HL-60 (cell line): ENCODE data around the gene BCAP29.

ENCODE experiments used
- DNase-seq, 2 experiments: peaks; one replicate each; pipeline ENCODE4 v3.0.0-alpha.2; 2010 to 2020; ENCODE audit warnings: low read depth in 1 of 2, low spot score in 1 of 2
- H3K27ac ChIP-seq: fragments of 250-450 bp; sonication (Bioruptor Pico); replicated peaks from 2 replicates; pipeline ENCODE4 v1.5.1; 2020; ENCODE audit warnings: mild to moderate bottlenecking, moderate library complexity
- H3K27me3 ChIP-seq: fragments of 250-450 bp; sonication (Bioruptor Pico); 2 replicates; pipeline ENCODE4 v1.5.1; 2021; ENCODE audit warnings: mild to moderate bottlenecking, moderate library complexity; ENCODE audit not compliant: insufficient read depth, poor library complexity, severe bottlenecking
- H3K4me3 ChIP-seq: replicated peaks from 2 replicates; pipeline ENCODE4 v1.5.1; 2011; ENCODE audit warnings: mild to moderate bottlenecking, control low read depth, low read length; ENCODE audit not compliant: insufficient read depth
- CTCF ChIP-seq: IDR thresholded peaks from one replicate; pipeline ENCODE4 v1.5.1; 2011; ENCODE audit warnings: low read length, control low read depth, inconsistent platforms; ENCODE audit not compliant: insufficient read depth
- GABPA ChIP-seq: IDR thresholded peaks from 2 replicates; pipeline ENCODE4 v1.6.1; 2012; ENCODE audit warnings: low read depth
- POLR2AphosphoS5 ChIP-seq: IDR thresholded peaks from 2 replicates; pipeline ENCODE4 v1.6.1; 2012; ENCODE audit warnings: low read depth
- SPI1 ChIP-seq: IDR thresholded peaks from 2 replicates; pipeline ENCODE4 v1.6.1; 2012; ENCODE audit warnings: low read depth, mild to moderate bottlenecking, borderline replicate concordance
- TF ChIP-seq, protein P1 (sequence below): IDR thresholded peaks from 2 replicates; pipeline ENCODE4 v1.6.1; 2012; ENCODE audit warnings: low read depth; ENCODE audit not compliant: insufficient replicate concordance

BCAP29 gene

GRCh38 chr7:107627002-107627401, 47.0 kb downstream of the BCAP29 start:
- Histone ChIP-seq H3K27ac (no peak overlapping the region), H3K27me3 (no peaks in the 10 kb centered on the region), H3K4me3 (no peak overlapping the region)
- TF ChIP-seq POLR2AphosphoS5 (no peak), SPI1 (no peak), CTCF (no peak), GABPA (no peak)
- TF ChIP-seq, protein P1, sequence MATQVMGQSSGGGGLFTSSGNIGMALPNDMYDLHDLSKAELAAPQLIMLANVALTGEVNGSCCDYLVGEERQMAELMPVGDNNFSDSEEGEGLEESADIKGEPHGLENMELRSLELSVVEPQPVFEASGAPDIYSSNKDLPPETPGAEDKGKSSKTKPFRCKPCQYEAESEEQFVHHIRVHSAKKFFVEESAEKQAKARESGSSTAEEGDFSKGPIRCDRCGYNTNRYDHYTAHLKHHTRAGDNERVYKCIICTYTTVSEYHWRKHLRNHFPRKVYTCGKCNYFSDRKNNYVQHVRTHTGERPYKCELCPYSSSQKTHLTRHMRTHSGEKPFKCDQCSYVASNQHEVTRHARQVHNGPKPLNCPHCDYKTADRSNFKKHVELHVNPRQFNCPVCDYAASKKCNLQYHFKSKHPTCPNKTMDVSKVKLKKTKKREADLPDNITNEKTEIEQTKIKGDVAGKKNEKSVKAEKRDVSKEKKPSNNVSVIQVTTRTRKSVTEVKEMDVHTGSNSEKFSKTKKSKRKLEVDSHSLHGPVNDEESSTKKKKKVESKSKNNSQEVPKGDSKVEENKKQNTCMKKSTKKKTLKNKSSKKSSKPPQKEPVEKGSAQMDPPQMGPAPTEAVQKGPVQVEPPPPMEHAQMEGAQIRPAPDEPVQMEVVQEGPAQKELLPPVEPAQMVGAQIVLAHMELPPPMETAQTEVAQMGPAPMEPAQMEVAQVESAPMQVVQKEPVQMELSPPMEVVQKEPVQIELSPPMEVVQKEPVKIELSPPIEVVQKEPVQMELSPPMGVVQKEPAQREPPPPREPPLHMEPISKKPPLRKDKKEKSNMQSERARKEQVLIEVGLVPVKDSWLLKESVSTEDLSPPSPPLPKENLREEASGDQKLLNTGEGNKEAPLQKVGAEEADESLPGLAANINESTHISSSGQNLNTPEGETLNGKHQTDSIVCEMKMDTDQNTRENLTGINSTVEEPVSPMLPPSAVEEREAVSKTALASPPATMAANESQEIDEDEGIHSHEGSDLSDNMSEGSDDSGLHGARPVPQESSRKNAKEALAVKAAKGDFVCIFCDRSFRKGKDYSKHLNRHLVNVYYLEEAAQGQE: no peak
- DNase-seq: no peak

DNA sequence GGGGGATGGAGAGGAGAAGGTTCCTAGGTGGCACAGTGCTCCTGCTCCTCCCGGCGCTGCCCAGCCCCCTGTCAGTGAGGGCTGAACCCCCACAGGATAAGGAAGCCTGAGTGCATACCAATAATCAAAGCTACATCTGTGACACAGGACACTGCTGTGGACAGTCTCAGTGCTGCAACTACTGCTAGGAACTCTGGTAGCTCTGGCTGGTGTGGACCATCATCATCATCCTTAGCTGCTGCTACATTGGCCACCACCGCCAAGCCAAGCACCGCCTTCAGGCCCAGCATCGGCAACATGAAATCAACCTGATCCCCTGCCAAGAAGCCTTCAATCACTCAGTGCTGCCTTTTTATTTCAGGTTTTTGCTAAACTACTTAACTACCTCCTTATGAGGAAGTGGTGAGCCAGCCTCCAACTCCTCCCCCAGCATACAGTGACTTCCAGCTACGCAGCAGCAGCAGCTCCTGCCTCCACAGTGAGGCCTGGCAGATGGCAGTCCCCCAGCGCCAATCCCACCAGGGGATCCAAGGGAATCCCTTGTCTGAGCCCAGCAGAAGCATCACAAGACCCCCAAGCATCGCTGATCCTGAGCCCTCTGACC, 48.5 kb downstream of the BCAP29 start:
- Histone ChIP-seq H3K4me3 (no peak overlapping the region), H3K27ac (no peak overlapping the region), H3K27me3 (no peaks in the 10 kb centered on the region)
- DNase-seq: peak; percentile 11 to 80
- no peak for TF ChIP-seq GABPA
- peak; percentile 95 for TF ChIP-seq SPI1

GRCh38 chr7:107630342-107630741, 50.3 kb downstream of the BCAP29 start:
- no peak overlapping the region for H3K27ac ChIP-seq
- no peak for DNase-seq
- H3K4me3 ChIP-seq: no peak overlapping the region
- no peaks in the 10 kb centered on the region for H3K27me3 ChIP-seq
- no peak for TF ChIP-seq GABPA
- TF ChIP-seq, protein P1: no peak
- TF ChIP-seq POLR2AphosphoS5: no peak
- no peak for TF ChIP-seq SPI1
- no peak for TF ChIP-seq CTCF

DNA sequence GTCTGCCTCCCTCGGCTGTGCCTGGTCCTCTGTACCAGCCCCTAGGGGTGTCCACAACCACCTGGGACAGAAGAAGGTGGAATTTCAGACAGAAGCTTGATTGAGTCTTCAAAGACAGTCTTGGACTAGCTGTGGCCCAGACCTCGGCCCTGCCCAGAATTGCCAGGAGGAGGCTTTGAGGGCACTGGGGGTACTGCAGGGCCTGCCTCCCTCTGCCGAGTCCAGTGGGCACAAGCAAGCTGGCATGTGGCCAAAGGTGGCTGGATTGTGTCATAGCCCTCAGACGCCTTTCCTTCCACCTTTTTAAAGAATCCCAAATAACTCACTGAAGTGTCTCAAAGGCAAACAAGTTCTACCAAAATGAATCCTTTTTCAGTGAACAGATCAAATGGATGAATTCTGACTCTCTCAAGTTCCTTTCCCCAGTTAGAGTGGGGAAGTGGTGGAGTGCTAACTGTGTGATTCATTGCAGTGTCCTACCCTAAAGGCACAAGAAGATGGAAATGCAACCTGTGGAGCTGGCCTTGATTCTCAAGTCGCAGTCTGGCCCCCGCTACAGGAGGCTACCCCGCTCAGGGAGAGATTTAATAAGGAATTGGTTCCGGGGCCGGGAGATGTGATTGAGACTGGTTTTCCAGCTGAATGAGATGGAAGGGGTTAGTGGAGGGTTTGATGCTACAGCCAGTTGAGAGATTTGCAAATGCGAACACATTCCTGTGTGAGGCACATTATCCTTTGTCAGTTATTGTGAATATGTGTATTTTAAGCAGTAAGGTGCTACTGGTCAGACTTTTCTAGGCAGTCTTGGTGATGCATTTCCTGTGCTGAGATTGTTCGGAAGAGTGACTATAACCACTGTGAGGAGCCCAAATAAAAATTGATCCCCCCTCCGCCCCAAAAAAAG, 51.8 kb downstream of the BCAP29 start:
- Histone ChIP-seq H3K4me3 (no peak overlapping the region), H3K27me3 (no peaks in the 10 kb centered on the region), H3K27ac (no peak overlapping the region)
- DNase-seq: no peak
- TF ChIP-seq CTCF (no peak), GABPA (no peak), POLR2AphosphoS5 (no peak)
